Mucosa of descending colon (tissue), 3 donors: Measurements from ENCODE around the gene SEZ6L. TPM values are rescaled to one million over a fixed set of nuclear protein-coding genes. Genes with fewer than 3 reads are reported as not detected.

Source experiments
- ATAC-seq: fragments of 200-7000 bp; cut with Tn5 transposase; one replicate; pipeline ENCODE4 v1.9.1; 2020; ENCODE audit warnings: mild to moderate bottlenecking, moderate library complexity
- DNase-seq, 3 donors: peaks; one replicate each; pipeline ENCODE4 v3.0.0-alpha.2; 2020
- H3K36me3 ChIP-seq: fragments of 200-600 bp; one replicate; pipeline ENCODE4 v1.8.0; 2021; ENCODE audit warnings: low read depth, mild to moderate bottlenecking
- H3K4me1 ChIP-seq: fragments of 200-600 bp; one replicate; pipeline ENCODE4 v1.8.0; 2021; ENCODE audit warnings: low read depth, mild to moderate bottlenecking
- H3K4me3 ChIP-seq: fragments of 200-600 bp; one replicate; pipeline ENCODE4 v1.8.0; 2021; ENCODE audit warnings: mild to moderate bottlenecking
- H3K9me3 ChIP-seq: fragments of 200-600 bp; one replicate; pipeline ENCODE4 v1.8.0; 2021; ENCODE audit warnings: mild to moderate bottlenecking
- CTCF ChIP-seq: fragments of 200-600 bp; IDR thresholded peaks from one replicate; pipeline ENCODE4 v1.8.0; 2022; ENCODE audit warnings: antibody characterized with exemption, mild to moderate bottlenecking
- intact Hi-C, 2 donors: fragments of 100-400 bp; cut with DNase I in 1 of 2; cut with micrococcal nuclease in 1 of 2; formaldehyde crosslinking; loops; one replicate each; pipeline versions ENCODE4 v1.11.0 to v1.11.1; 2022; cut with DNase I, micrococcal nuclease
- total RNA-seq, 3 donors: library from RNA; stranded (reverse); fragmentation: NEBNext Ultra II Directional in 2 of 3; extraction: Animal tissue kit (Norgen Biotek cat#: 25700) in 2 of 3; gene quantifications; one replicate each; pipeline versions ENCODE4 v1.2.1 to v1.2.4, GENCODE V29; 2021 to 2023
- donor health status: DM: no; HTN: no; CAD: no; lungs with moderate emphysema.
- donor health status: DM: no; HTN: no; CAD: no.
- donor health status: DM: no; HTN: yes; CAD: no.

SEZ6L gene
- total RNA-seq, 3 donors from 2014 or later = 0.09 to 2.0 TPM; not detected in 1

- no peaks in the 10 kb centered on the region for H3K36me3 ChIP-seq
- ATAC-seq = no peak
- H3K4me1 ChIP-seq = no peaks in the 10 kb centered on the region
- no peak for TF ChIP-seq CTCF
- intact Hi-C loops = no loop called here
- H3K4me3 ChIP-seq = no peak overlapping the region
- H3K9me3 ChIP-seq = no peaks in the 10 kb centered on the region
- no peak for DNase-seq
Observed at GRCh38 chr22:26348810-26349526, 179.7 kb downstream of the SEZ6L start.

GRCh38 chr22:26354707-26355106 lies 185.4 kb downstream of the SEZ6L start:
- H3K36me3 ChIP-seq = no peaks in the 10 kb centered on the region
- DNase-seq (no peak), ATAC-seq (no peak)
- H3K4me1 ChIP-seq = no peaks in the 10 kb centered on the region
- no peak overlapping the region for H3K4me3 ChIP-seq
- TF ChIP-seq CTCF = no peak
- intact Hi-C loops = no loop called here
- H3K9me3 ChIP-seq = no peaks in the 10 kb centered on the region

DNA sequence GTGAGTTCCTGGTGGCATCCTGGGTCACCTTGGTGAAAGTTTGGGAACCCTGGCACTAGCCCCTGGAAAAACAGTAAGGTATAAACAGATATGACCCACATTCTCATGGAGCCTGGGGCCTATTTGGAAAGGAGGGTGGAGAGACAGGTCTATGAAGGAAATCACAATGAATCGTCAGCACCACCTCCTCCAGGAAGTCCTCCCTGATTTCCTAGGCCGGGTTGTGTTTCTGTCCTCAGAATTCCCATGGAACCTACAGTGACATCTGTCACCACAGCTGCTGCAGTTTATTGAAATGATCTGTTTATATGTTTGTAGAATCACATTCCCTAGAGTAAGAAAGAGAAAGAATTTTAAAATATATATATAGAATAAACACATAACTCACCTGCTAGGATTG lies 188.0 kb downstream of the SEZ6L start:
- Histone ChIP-seq H3K9me3 (no peaks in the 10 kb centered on the region), H3K4me1 (peaks cover 4% of the 10 kb centered on the region), H3K36me3 (no peaks in the 10 kb centered on the region), H3K4me3 (no peak overlapping the region)
- DNase-seq (no peak), ATAC-seq (no peak)
- no peak for TF ChIP-seq CTCF
- intact Hi-C loops = no loop called here

GRCh38 chr22:26357813-26358212 lies 188.6 kb downstream of the SEZ6L start:
- Histone ChIP-seq H3K4me3 (no peak overlapping the region), H3K9me3 (no peaks in the 10 kb centered on the region), H3K4me1 (peaks cover 4% of the 10 kb centered on the region), H3K36me3 (no peaks in the 10 kb centered on the region)
- intact Hi-C loops = no loop called here
- no peak for DNase-seq
- ATAC-seq = no peak
- no peak for TF ChIP-seq CTCF

DNA sequence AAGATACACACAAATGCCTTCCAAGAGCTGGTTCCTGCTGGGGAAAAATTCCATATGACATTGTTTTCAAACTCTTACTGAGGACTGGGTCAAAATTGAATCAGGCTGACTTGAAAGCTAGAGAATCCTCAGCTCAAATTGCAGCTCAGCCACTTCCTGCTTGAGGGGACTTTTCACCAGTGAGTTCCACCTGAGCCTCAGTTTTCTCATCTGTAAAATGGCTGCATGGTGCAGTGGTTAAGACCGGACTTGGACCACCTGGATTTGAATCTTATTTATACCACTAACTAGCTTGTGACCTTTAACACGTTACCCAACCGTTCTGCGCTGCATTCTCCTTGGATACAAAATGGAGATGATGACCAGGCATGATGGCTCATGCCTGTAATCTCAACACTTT lies 189.9 kb downstream of the SEZ6L start:
- ATAC-seq (no peak), DNase-seq (no peak)
- TF ChIP-seq CTCF = no peak
- peaks cover 4% of the 10 kb centered on the region for H3K4me1 ChIP-seq
- no peaks in the 10 kb centered on the region for H3K36me3 ChIP-seq
- no peaks in the 10 kb centered on the region for H3K9me3 ChIP-seq
- no peak overlapping the region for H3K4me3 ChIP-seq
- intact Hi-C loops = no loop called here
